Esophagus squamous epithelium (tissue), 4 donors: ENCODE results near the gene ZNF862.

Source experiments
- POLR2A ChIP-seq, 4 donors: fragments of 450-650 bp; IDR thresholded peaks; one replicate each; pipeline ENCODE4 v1.6.1; 2017; ENCODE audit warnings: antibody characterized with exemption in 4 of 4, mild to moderate bottlenecking in 4 of 4, moderate library complexity in 3 of 4
- TF ChIP-seq, protein P1 (sequence below), 6 experiments: fragments of 450-650 bp in 4 of 6; fragments of 200-600 bp in 2 of 6; sonication (generic) in 2 of 6; IDR thresholded peaks; one replicate each; pipeline ENCODE4 v1.5.1; 2016 to 2019; ENCODE audit warnings: antibody characterized with exemption in 6 of 6, mild to moderate bottlenecking in 4 of 6, moderate library complexity in 4 of 6

DNA sequence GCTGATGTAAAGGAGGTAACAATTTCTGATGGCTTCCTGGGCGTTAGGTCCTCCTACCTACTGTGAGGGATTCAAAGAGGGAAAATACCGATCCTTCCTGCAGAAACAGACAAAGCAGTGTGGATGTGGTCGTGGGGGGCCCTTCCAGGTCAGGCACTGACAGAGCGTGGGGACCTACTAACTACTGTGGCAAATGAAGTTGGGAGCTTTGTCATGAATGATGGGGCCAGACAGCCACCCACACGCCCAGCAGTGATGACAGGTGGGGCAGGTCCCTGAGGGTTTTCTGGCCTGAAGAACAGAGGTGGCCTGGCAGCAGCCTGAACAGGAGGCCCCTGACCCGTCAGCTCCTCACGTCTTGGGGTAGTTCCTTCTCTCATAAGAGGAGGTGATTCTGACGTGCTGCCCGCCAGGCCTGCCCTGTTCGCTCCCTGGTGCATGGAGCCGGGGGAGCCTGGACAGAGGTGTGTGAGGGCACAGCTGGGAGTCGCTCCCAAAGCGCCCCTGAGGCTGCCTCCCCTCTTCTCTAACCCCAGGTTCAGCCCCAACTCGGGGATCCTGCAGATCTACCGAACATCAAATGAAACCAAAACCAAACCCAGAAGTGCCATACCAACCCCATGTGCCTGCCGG, 39.8 kb downstream of the ZNF862 start:
- no peak for TF ChIP-seq POLR2A (IDR thresholded peaks at IDR 0.05)
- TF ChIP-seq, protein P1, sequence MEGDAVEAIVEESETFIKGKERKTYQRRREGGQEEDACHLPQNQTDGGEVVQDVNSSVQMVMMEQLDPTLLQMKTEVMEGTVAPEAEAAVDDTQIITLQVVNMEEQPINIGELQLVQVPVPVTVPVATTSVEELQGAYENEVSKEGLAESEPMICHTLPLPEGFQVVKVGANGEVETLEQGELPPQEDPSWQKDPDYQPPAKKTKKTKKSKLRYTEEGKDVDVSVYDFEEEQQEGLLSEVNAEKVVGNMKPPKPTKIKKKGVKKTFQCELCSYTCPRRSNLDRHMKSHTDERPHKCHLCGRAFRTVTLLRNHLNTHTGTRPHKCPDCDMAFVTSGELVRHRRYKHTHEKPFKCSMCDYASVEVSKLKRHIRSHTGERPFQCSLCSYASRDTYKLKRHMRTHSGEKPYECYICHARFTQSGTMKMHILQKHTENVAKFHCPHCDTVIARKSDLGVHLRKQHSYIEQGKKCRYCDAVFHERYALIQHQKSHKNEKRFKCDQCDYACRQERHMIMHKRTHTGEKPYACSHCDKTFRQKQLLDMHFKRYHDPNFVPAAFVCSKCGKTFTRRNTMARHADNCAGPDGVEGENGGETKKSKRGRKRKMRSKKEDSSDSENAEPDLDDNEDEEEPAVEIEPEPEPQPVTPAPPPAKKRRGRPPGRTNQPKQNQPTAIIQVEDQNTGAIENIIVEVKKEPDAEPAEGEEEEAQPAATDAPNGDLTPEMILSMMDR (IDR thresholded peaks at IDR 0.05): no peak
